ENCODE data around the gene BTC.
"Not testable (repeated sequence)": the region's sequence is repeated elsewhere in the genome, so short reads cannot be mapped to it uniquely, and the experiment has no call there.

Gene BTC

GRCh38 chr4:74758551-74759145 lies 35.7 kb downstream of the BTC start:
- DNase-seq (ENCODE audit: low read depth in 2 of 2, low spot score in 1 of 2) = no peak

- no peak for DNase-seq (ENCODE audit: low read depth in 2 of 2, low spot score in 1 of 2)
Measured at GRCh38 chr4:74757136-74757535, 37.2 kb downstream of the BTC start.

DNA sequence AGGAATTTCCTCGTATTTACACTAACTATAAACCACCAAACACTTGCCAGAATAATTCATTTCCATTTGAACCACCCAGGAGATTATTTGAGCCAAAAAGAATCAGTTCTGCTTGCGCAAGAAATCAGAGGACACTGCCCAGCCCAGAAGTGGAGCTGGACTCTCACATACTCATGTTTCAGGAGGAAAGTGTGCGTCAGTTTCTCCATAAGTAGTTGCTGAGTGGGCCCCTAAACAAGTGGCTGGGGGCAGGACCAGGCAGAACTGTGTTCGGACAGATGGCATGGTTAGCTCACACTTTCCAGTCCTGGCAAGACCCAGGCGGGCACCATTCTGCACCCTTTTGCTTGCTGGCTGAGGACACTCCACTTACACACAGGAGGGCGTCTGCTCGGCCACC lies 38.8 kb downstream of the BTC start:
- no peak for DNase-seq (ENCODE audit: low read depth in 2 of 2, low spot score in 1 of 2)

- no peak for DNase-seq (ENCODE audit: low read depth in 2 of 2, low spot score in 1 of 2)
Measured at GRCh38 chr4:74754218-74754617, 40.1 kb downstream of the BTC start.

- no peak for DNase-seq (ENCODE audit: low read depth in 2 of 2, low spot score in 1 of 2)
Measured at GRCh38 chr4:74752798-74753197, 41.5 kb downstream of the BTC start.

- DNase-seq (ENCODE audit: low read depth in 2 of 2, low spot score in 1 of 2) = no peak
Measured at GRCh38 chr4:74751856-74752255, 42.5 kb downstream of the BTC start.

GRCh38 chr4:74751247-74751646 lies 43.1 kb downstream of the BTC start:
- DNase-seq (ENCODE audit: low read depth in 2 of 2, low spot score in 1 of 2) = no peak

- DNase-seq (ENCODE audit: low read depth in 2 of 2, low spot score in 1 of 2) = no peak
Measured at GRCh38 chr4:74742185-74742584, 52.1 kb downstream of the BTC start.

- no peak for DNase-seq (ENCODE audit: low read depth in 2 of 2, low spot score in 1 of 2)
Measured at GRCh38 chr4:74738464-74739143, 55.7 kb downstream of the BTC start.

DNA sequence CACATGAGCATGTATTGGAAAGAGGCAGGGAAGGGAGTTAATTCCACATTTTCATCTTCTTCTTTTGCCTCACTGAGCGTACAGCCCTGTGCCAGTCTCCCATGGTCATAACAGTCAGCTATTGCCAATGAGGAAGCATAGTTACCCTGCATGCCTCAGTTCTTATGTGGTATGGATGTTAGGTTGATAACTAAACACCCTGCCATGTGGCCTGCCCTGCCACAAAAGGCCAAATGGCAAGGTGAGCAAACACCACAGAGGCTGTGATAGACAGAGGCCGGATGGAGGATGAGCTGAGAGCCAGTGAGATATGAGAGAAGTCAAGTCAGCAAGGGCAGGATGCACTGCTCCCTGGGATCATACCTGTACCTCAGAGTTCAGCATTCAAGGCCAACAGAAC lies 59.3 kb downstream of the BTC start:
- no peak for DNase-seq (ENCODE audit: low read depth in 2 of 2, low spot score in 1 of 2)

- no peak for DNase-seq (ENCODE audit: low read depth in 2 of 2, low spot score in 1 of 2)
Measured at GRCh38 chr4:74733756-74734155, 60.6 kb downstream of the BTC start.

- DNase-seq (ENCODE audit: low read depth in 2 of 2, low spot score in 1 of 2) = no peak
Measured at GRCh38 chr4:74724979-74725378, 69.3 kb downstream of the BTC start.

DNA sequence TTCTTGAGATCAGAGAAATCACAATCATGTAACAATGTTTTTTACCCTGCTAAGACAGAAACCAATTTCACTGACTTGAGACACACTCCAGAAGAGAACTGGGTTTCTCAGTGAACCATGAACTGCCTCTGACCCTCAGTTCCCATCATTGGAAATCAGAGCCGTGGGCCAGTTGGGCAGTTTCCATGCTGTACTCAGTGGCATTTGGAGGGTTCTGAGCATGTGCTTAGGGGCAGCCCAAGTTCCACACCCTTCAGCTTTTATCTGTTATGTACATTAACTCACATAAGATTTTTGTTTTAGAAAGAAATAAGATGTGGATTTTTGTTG lies 77.9 kb downstream of the BTC start:
- no peak for DNase-seq (ENCODE audit: low read depth in 2 of 2, low spot score in 1 of 2)

GRCh38 chr4:74715706-74716435 lies 78.5 kb downstream of the BTC start:
- DNase-seq (ENCODE audit: low read depth in 2 of 2, low spot score in 1 of 2) = no peak

DNA sequence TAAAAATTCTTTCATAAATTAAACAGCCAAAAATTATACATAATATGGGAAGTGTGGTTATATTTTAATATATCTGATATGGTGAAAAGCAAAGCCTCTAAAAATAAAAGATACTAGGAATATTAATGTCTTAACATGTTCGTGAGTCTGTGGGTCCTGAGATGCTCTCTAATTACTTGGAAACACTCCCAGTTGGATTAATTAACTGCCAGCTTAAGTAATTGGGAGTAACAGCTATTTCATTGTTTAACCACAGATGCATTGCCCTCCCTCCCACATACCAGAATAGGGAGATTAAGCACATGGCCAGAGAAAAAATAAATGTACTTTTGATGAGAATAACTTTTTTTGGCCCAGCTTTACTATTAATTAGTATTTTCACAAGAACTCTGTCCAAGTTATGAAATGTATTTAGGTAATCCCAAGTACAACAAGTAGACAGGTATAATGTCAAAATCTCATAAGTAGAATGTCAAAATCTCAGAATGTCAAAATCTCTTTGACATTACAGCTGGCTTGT lies 79.7 kb downstream of the BTC start:
- DNase-seq (ENCODE audit: low read depth in 2 of 2, low spot score in 1 of 2) = no peak

- not testable (repeated sequence) for DNase-seq (ENCODE audit: low read depth in 2 of 2, low spot score in 1 of 2)
Measured at GRCh38 chr4:74708135-74708534, 86.2 kb downstream of the BTC start.
